T-helper 1 cell treated with Interleukin-12 subunit alpha and Interleukin-12 subunit beta and Interleukin-4 antibody, amounts not matched to agents 30 ng/mL and 1 ng/mL, for 36 hours (primary cell): ENCODE results near the gene ADAMTS9. TPM values are rescaled to one million over a fixed set of nuclear protein-coding genes. Genes with fewer than 3 reads are reported as not detected.
"Not testable (repeated sequence)": the region's sequence is repeated elsewhere in the genome, so short reads cannot be mapped to it uniquely, and the experiment has no call there.

Source experiments
- intact Hi-C: fragments of 100-400 bp; cut with micrococcal nuclease; formaldehyde crosslinking; loops from one replicate; pipeline ENCODE4 v1.15.1; 2024
- total RNA-seq: library from RNA; stranded (reverse); gene quantifications from 2 replicates; pipeline ENCODE4 v1.2.3, GENCODE V29; 2022

ADAMTS9 gene
- total RNA-seq, 1 donor from 2014 or later = not detected

DNA sequence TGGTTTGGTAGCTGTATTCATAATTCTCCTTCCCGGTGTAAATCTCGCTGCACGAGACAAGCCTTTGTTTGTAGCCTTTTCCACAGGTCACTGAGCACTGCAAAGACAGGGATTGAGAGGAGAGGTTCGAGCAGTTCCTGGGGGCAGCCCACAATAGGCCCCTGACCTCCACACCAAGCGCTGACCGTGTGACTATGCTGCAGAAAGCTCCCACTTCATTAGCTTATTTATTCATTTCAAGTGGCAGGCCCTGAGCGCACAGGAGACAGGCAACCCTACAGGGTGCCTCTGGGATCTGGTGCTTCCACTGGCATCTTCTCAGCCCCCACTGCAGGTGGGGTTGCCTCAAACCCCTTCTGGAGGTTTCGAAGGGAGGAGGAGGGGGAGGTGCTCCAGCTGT, 140.9 kb downstream of the ADAMTS9 start:
- intact Hi-C loops = no loop called here

DNA sequence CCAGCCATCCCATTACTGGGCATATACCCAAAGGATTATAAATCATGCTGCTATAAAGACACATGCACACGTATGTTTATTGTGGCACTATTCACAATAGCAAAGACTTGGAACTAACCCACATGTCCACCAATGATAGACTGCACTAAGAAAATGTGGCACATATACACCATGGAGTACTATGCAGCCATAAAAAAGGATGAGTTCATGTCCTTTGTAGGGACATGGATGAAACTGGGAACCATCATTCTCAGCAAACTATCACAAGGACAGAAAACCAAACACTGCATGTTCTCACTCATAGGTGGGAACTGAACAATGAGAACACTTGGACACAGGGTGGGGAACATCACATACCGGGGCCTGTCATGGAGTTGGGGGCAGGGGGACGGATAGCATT, 142.6 kb downstream of the ADAMTS9 start:
- intact Hi-C loops = not testable (repeated sequence)

DNA sequence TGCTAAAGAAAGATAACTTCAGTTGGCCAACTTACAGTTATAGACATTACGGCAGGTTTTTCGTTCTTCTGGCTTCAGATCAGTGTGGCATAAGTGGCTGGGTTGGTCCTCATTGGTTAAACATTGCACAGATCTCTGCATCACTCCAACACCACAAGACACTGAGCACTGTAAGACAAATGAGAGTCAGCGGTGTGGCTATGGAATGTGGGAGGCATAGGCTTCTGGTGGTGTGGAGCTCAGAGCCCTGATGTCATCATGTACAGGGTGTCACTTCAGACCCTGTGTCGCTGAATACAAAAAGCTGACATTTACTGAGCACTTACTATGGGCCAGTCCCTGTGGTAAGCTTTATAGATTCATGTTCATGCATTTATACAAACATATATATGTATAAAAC, 146.0 kb downstream of the ADAMTS9 start:
- intact Hi-C loops = no loop called here

DNA sequence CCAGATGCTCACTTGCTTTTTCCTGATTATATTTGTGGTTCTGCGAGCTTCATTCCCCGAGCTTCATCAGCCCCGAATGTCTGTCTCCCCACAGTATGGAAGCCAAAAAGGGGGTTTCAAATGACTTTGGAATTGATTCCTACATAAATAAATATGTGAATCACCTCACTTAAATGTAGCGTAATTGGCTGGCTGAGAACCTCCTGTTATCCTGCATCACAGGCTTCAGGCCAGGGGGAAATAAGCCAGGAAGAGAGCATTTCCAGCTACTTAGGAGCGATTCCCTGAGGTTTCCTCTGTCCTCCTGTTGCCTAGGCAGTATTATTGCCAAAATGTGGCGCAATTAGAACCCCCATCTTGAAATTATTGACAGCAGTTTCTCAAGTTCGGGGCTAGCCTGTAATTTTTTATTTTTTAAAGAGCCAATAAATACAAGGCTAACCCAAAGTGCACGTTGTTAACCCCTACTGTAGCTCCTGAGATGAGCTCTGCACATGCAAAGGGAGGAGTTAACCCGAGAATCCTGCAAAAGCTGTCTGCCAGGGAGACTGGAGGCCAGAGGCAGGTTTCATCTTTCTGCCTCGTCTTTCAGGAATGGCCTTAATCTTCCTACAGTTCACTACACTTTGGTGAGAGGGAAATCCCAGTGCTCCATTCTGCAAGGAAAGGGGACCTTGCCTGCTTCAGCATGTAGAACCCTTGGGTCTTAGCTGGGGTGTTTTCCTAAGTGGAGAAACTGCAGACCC, 148.2 kb downstream of the ADAMTS9 start:
- intact Hi-C loops = no loop called here

DNA sequence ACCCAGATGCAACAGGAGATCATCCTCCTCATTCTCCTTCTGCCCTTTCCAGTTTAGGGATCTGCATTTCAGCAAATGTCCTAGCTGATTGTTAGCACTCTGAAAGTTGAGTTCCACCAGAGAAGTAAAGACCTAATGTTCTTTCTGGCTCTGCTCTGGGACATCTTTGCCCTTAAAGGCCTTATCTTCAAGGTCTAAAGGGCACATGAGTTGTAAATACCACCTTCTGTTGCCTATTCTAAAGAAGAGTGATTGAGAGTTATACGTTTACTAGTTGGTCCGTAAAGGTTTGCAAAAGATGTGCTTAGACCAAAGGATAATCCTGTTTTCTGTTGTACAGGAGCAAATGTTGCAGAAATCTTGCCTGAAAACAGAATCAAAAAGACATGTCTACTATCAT, 151.6 kb downstream of the ADAMTS9 start:
- intact Hi-C loops = no loop called here

DNA sequence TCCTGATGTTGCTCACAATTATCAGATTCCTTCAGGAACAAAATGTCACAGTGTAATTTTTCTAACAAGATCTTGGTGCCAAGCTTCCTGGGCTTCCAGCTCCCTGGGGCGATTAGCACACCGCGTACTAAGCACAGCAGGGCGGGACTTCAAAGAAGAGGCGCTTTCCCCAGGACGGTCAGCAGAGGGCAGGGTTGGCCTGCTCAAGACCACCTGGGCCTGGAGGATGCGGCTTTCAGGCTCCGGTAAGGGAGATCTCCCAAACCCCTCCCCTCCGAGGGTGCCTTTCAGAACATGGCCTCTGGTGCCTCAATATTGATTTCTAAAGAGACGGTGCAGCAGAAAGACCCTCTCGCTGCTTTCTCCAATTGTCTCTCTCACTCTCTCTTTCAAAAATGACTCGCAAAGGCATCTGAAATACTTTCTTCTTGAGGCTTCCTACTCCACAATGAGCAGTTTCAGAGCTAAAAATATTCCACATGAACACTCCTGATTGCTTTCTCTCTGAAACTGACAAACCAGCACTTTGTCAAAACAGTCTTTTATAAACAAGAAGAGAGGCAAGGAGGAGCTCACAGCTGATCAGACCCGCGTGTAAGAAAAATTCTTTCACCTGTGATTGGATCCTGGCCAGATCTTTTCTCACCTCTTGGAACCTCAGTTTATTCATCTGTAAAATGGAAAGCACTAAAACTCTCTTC, 154.0 kb downstream of the ADAMTS9 start:
- intact Hi-C loops = loop anchor here (1.0 to 2.0 kb wide), 2 partner anchors 1139 to 1199 kb away; no protein-coding TSS in a partner anchor

DNA sequence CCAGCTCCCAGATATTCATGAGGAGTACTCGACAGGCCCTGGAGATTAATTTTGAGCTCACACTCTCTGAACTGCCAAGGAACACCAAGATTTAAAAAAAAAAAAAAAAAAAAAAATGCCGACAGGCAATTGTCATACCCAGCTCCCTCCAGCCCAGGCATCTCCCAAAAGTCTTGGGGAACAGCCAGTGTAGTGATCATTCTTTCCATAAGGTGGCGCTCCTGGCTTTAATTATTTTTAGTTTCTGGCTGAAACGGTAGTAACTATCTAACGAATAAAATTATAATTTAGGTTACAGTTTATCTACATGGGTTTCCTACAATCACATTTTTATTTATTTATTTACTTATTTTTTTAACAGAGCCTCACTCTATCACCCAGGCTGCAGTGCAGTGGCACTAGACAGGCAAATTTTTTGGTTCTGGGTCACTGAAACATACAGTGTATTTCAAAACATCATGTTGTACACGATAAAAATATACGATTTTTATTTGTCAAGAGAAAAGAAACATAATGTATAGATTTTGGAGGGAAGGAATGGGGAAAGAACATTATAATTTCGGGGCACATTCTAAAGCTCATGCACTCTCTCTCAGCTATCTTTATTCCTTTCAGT, 157.3 kb downstream of the ADAMTS9 start:
- intact Hi-C loops = no loop called here

DNA sequence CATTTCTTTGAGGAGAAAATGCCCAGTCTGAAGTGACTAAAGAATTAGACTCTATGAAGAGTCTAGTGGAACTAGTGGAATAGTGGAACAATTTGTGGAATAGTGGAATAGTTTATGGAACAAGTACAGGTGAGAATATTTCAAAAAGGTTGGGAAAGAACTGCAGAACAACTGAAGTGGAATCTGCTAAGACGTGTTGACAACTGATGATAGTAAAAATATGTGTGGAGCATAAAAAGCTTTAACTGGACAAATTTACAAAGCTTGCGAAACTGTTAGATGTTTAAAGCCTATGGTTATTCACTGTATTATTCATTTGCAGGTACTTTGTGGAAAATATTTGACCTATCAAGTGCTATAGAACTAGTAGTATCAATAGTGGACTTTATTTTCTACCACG, 164.5 kb downstream of the ADAMTS9 start:
- intact Hi-C loops = no loop called here

DNA sequence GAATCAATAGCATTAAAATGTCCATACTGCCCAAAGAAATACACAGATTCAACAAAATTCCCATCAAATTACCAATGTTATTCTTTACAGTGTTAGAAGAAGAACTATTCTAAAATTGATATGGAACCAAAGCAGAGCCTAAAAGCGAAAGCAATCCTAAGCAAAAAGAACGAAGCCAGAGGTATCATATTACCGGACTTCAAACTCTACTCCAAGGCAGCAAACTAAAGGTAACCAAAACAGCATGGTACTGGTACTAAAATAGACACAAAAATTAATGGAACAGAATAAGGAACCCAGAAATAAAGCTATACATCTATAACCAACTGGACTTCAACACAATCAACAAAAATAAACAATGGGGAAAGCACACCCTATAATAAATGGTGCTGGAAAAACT, 167.5 kb downstream of the ADAMTS9 start:
- intact Hi-C loops = no loop called here

DNA sequence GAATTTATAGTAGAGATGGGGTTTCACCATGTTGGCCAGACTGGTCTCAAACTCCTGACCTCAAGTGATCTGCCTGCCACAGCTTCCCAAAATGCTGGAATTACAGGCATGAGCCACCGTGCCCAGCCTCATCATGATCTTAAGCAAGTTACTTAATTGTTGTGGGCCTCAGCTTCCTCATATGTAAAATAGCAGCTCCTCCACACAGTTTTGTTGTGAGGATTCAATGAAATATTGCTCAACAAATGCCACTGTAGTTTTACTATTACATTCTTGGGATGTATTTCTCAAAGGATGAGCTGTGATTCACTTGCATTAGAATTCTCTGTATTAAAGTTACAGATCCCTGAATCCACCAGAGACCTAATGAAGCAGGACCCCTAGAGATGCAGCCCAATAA, 168.8 kb downstream of the ADAMTS9 start:
- intact Hi-C loops = no loop called here

DNA sequence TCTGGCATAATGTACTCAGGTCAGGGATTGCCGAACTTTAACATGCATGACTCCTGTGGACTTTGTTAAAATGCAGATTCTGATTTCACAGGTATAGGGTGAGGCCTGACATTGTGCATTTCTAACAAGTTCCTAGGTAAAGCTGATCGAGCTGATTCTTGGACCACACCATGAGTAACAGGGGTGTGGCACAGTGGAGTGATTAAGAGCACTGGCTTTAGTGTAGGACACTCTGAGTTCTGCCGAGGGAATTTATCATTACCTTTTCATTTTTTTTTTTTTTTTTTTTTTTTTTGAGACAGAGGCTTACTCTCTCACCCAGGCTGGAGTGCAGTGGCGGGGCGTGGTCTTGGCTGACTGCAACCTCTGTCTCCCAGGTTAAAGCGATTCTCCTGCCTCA, 169.3 kb downstream of the ADAMTS9 start:
- intact Hi-C loops = no loop called here

DNA sequence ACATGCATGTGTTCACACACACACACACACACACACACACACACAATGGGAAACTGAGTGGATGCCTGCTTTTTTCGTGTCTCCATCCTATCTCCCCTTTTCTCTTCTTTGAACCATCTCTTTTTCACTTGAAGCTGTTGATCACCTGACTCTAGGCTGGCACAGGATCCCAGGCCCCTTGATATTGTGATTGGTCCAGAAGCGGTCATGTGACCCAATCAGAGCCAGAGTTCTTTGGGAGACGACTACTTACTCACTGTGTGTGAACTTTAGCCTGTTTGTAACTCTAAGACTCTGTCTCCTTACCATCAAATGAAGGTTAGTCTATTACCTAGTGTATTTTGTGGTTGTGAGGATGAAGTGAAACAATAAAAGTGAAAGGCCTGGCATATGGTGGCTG, 172.9 kb downstream of the ADAMTS9 start:
- intact Hi-C loops = no loop called here

DNA sequence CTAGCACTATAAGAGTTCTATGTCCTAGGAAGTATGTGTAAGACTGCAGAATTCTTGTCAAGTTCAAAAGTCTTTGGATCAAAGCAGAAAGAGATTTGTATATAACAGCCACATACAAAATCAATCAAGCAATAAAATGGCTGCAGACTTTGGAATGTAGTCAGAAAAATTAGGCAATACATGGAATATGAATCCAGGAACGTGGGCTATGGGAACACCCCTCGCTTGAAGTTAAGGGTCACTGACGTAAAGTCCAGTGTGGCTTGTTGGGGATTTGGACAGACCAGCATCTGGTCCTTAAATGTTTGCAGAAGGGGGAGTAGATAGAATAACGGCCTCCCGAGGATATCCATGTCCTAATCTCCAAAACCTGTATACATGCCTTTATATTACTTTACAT, 178.6 kb downstream of the ADAMTS9 start:
- intact Hi-C loops = no loop called here

DNA sequence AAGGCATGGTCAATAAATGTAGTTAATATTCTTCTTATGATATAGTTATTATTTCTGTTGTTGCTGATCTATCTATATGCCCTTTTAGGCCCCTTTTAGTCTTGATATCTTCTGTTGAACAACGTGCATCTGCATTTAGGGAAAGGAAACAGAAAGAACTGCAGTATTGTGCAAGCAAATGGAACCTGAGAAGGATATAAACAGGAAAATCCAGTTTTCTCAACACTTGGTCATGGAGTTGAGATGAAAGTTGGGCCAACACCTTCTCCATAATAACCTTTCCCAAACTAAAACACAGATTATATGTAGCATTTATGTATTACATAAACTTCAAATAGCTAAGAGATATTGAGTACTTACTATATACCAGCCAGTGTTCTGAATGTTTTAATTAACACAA, 179.7 kb downstream of the ADAMTS9 start:
- intact Hi-C loops = no loop called here

DNA sequence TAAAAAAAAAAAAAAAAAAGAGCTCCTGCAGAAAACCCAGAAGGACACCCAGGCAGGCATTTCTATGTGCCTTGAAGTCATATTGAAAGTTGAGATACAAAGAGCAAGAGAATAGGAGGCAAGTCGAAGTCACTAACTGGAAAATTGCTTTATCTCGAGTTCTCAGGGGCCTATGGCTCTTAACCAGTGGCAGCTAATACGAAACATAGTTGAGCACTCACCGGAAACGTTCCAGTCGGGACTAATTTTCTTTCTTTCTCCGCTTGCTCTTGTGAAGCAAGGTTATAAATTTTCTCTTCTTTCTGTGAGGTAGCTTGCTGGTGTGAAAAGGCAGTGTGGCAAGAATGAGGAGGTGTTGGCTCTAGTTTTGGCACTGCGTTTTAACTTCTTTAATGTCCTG, 181.5 kb downstream of the ADAMTS9 start:
- intact Hi-C loops = no loop called here

DNA sequence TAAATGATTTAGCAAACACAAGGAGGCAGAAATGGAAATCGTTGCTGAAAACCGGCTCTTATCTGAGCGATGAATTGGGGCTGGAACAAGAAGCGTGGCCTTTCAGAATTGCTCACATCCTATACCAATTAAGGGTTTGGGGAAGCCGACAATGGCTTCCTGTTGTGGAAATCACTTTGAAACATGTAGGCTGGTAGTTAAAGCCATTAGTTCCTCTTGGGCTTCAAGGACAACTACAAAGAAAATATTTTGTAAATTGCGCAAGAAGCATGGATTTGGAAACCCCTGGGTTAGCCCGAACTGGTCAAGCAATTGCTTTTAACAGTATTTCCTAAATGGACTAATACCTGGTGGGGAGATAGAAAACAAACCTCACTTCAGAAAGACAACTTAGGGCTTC, 182.4 kb downstream of the ADAMTS9 start:
- intact Hi-C loops = no loop called here

DNA sequence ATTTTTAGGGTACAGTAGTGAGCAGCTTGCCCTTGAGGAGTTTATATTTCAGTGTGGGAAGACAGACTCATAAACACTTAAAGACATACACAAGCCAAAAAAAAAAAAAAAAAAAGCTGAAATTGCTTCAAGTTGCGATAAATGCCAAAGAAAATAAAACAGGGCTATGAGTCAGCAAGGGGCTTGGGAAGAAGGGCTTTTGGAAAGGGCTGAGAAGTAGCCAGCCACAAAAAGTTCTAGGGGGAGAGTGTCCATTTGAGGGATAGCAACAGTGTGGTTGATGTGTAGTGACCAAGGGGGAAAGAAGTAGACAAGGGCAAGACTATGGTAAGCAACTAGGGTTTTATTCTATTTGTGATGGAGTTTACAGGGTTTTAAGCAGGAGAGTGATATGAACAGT, 185.5 kb downstream of the ADAMTS9 start:
- intact Hi-C loops = no loop called here

DNA sequence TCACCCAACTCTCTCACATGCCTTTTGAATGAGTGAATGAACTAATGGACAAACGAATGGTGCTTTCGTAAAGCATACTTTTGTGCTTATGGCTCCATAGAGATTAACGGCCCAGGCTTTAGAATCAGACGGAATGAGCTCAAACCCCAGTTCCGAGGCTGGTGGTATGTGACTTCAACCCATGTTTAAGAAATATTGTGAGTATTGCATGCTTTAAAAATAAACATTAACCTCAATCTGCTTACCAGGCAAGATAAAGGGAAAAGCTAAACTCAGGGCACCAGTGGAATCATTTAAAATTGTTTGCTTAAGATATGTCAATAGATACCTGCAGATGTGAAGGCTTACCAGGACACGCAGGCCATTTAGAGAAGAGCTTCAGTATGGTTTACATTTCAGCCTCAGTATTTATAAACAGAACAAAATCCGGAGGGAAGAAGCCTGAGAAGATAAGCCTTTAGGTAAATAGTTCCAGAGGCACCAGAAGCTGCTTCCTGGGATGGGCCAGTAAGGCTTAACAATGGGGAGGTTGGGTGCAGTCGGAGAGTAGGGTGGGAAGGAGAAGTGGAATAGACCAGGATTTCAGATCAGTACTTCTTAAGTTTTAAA, 186.4 kb downstream of the ADAMTS9 start:
- intact Hi-C loops = no loop called here

DNA sequence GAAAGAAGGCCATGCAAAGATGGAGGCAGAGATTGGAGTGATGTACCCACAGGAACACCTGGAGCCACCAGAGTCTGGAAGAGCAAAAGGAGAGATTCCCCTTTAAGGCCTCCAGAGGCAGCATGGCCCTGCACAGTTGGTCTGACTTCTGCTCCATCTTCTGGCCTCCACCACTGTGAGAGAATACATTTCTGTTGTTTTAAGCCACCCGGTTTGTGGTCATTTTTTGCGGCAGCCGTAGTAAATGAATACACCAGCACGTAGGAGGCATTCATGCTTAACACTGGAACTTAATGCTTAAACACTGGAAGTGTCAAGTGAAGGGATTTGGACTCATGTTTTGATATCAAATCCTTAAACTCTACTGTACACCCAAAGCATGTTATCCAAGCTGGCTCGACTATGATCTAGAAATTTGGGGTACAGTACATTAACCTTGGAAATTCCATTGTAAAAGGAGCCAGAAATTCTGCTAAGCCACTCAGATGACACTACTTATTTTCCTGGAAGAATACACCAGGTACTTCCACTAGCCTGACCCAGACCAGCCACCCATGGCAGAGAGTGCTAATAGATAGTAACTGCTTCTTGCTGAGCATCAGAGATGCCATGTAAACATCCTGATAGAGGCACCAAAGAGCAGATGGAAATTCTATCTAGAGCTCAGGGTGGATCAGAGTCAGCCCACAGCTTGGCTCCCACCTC, 190.9 kb downstream of the ADAMTS9 start:
- intact Hi-C loops = no loop called here

DNA sequence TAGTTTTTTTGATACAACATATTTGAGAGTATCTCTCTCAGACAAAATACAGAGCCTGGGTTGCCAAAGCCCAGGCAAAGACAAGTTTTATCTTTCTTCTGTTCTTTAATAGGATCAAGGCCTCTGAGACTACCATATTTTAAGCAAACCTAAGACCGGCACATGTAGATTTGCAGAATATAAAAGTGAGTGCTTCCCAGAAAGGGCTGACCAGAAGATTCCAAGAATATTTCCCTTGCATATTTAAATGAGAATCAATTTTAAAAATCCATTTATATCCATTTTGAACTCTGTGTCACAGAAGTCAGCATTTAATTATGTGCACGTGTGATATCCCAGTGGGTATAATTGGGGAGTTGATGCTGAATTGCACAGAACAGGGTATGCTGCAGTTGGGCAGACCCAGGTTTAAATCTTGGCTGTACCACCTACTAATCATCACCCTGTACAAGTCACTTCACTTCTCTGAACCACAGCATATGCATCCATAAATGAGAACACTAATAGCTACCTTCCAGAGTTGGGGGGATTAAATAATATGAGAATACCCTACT, 191.9 kb downstream of the ADAMTS9 start:
- intact Hi-C loops = no loop called here

DNA sequence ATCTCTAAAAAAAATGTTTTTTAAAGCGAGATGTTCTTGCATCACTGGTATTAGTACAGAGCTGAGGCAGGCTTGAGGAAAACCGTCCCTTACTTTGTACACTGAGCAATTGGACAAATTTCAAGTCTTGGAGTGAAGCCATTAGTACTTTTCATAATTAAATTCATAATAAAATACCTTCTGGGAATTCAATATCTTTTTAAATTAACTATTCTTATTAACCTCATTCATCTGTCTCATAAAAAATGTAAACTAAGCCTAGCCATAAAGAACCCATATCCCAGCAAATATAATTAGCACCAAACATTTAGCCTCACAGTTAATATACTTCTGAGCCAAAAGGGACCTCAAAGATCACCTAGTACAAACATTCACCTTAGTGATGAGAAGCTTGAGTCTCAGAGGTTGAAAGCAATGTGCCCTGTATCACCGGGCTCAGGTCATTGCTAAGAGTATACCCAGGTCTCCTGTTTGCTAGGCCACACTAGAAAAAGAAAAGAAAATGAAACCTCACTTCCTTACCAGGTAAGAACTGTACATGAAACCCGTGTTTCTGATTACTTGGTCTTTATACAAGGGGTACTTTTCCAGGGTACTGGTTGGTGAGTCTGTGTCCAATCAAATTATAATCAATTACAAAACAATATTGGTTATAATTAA, 192.5 kb downstream of the ADAMTS9 start:
- intact Hi-C loops = no loop called here
